Measurements from ENCODE around the gene WWC1.

- no peak for TF ChIP-seq CTCF (IDR thresholded peaks at IDR 0.05)
- TF ChIP-seq POLR2A (IDR thresholded peaks at IDR 0.05) = no peak
These were observed 77.4 kb downstream of the WWC1 start for GRCh38 chr5:168368854-168369253.

All from adrenal gland (tissue), 5 donors.